IMR-90 (cell line): ENCODE data around the gene RARB. TPM values are rescaled to one million over a fixed set of nuclear protein-coding genes. Genes with fewer than 3 reads are reported as not detected.

Experiments used
- ATAC-seq: fragments of 200-7000 bp; cut with Tn5 transposase; 2 replicates; pipeline ENCODE4 v1.9.1; 2020; ENCODE audit warnings: low read depth, mild to moderate bottlenecking, moderate library complexity
- BruUV-seq: library from RNA; stranded (reverse); fragments of 400-500 nt; replicated peaks from 2 replicates; lab custom pipeline; 2021; lab: Mats Ljungman, UMichigan
- CTCF ChIA-PET: fragments of 300-600 bp; formaldehyde crosslinking; extraction: SDS; loops from one replicate; lab custom pipeline; 2021; ENCODE audit warnings: antibody characterized with exemption; lab: Yijun Ruan, JAX
- POLR2A ChIA-PET: fragments of 300-600 bp; sonication (Branson Sonifier 250); formaldehyde crosslinking; loops from one replicate; lab custom pipeline; 2022; ENCODE audit warnings: antibody characterized with exemption; ENCODE audit not compliant: unreplicated experiment; lab: Charles Lee
- DNase-seq: peaks from one replicate; pipeline ENCODE4 v3.0.0; 2013
- H2AFZ ChIP-seq: replicated peaks from 2 replicates; pipeline ENCODE3; 2013; ENCODE audit warnings: low read length, mild to moderate bottlenecking; ENCODE audit not compliant: poor library complexity
- H2AK5ac ChIP-seq: 2 replicates; pipeline ENCODE4 v1.6.1; 2013; ENCODE audit warnings: low read depth, low read length, inconsistent platforms
- H2AK9ac ChIP-seq: replicated peaks from 2 replicates; pipeline ENCODE3; 2013; ENCODE audit warnings: mild to moderate bottlenecking, low read depth, low read length, moderate library complexity; ENCODE audit not compliant: poor library complexity
- H2BK120ac ChIP-seq: 2 replicates; pipeline ENCODE4 v1.6.1; 2013; ENCODE audit warnings: low read depth, low read length, inconsistent platforms
- H2BK15ac ChIP-seq: 3 replicates; pipeline ENCODE4 v1.6.1; 2013; ENCODE audit warnings: low read depth, low read length, inconsistent platforms
- H2BK20ac ChIP-seq: 2 replicates; pipeline ENCODE4 v1.6.1; 2013; ENCODE audit warnings: low read depth, mild to moderate bottlenecking, inconsistent platforms, low read length, moderate library complexity
- H2BK5ac ChIP-seq: 2 replicates; pipeline ENCODE4 v1.6.1; 2013; ENCODE audit warnings: mild to moderate bottlenecking, low read depth, low read length, inconsistent platforms; ENCODE audit not compliant: poor library complexity, severe bottlenecking
- H3K14ac ChIP-seq: replicated peaks from 2 replicates; pipeline ENCODE4 v1.6.1; 2013; ENCODE audit warnings: low read depth, low read length, inconsistent platforms
- H3K18ac ChIP-seq: 2 replicates; pipeline ENCODE4 v1.6.1; 2013; ENCODE audit warnings: low read depth, low read length, control low read depth
- H3K23ac ChIP-seq: 2 replicates; pipeline ENCODE4 v1.6.1; 2013; ENCODE audit warnings: low read depth, low read length, inconsistent platforms
- H3K27ac ChIP-seq: 2 replicates; pipeline ENCODE4 v1.5.1; 2013; ENCODE audit warnings: mild to moderate bottlenecking, control low read depth, low read length; ENCODE audit not compliant: insufficient read depth
- H3K27me3 ChIP-seq: 2 replicates; pipeline ENCODE4 v1.6.1; 2013; ENCODE audit warnings: low read length; ENCODE audit not compliant: control insufficient read depth, insufficient read depth
- H3K36me3 ChIP-seq: 2 replicates; pipeline ENCODE4 v1.6.1; 2013; ENCODE audit warnings: low read length, mixed read lengths; ENCODE audit not compliant: control insufficient read depth, insufficient read depth
- H3K4ac ChIP-seq: 2 replicates; pipeline ENCODE4 v1.6.1; 2013; ENCODE audit warnings: low read depth, low read length, inconsistent platforms
- H3K4me1 ChIP-seq: 2 replicates; pipeline ENCODE4 v1.6.1; 2013; ENCODE audit warnings: low read length, mixed read lengths; ENCODE audit not compliant: control insufficient read depth, insufficient read depth
- H3K4me2 ChIP-seq: 2 replicates; pipeline ENCODE4 v1.6.1; 2013; ENCODE audit warnings: low read depth, mild to moderate bottlenecking, control low read depth, low read length, moderate library complexity
- H3K4me3 ChIP-seq: 2 replicates; pipeline ENCODE4 v1.5.1; 2013; ENCODE audit warnings: low read depth, mild to moderate bottlenecking, control low read depth, low read length, moderate library complexity; ENCODE audit not compliant: insufficient read depth
- H3K56ac ChIP-seq: 2 replicates; pipeline ENCODE4 v1.6.1; 2013; ENCODE audit warnings: low read length, inconsistent platforms; ENCODE audit not compliant: insufficient read depth; ENCODE audit errors: extremely low read depth
- H3K79me1 ChIP-seq, 2 experiments: 2 replicates each; pipeline ENCODE4 v1.6.1; 2013; ENCODE audit warnings: low read length in 2 of 2, inconsistent platforms in 1 of 2, low read depth in 1 of 2
- H3K9ac ChIP-seq: 2 replicates; pipeline ENCODE4 v1.6.1; 2013; ENCODE audit warnings: low read depth, low read length, control low read depth
- H3K9me1 ChIP-seq: 2 replicates; pipeline ENCODE4 v1.6.1; 2013; ENCODE audit warnings: low read length, inconsistent platforms; ENCODE audit not compliant: insufficient read depth
- H3K9me3 ChIP-seq: 2 replicates; pipeline ENCODE4 v1.6.1; 2013; ENCODE audit warnings: low read length; ENCODE audit not compliant: control insufficient read depth, insufficient read depth
- H4K20me1 ChIP-seq: 2 replicates; pipeline ENCODE4 v1.6.1; 2013; ENCODE audit warnings: low read length, inconsistent platforms; ENCODE audit not compliant: insufficient read depth
- H4K5ac ChIP-seq: 2 replicates; pipeline ENCODE4 v1.6.1; 2013; ENCODE audit warnings: mild to moderate bottlenecking, low read depth, low read length, control low read depth
- H4K8ac ChIP-seq, 2 experiments: 2 replicates each; pipeline ENCODE4 v1.6.1; 2013; ENCODE audit warnings: low read depth in 2 of 2, low read length in 2 of 2, control low read depth in 1 of 2, inconsistent platforms in 1 of 2
- H4K91ac ChIP-seq: 2 replicates; pipeline ENCODE4 v1.6.1; 2013; ENCODE audit warnings: low read depth, low read length, inconsistent platforms; ENCODE audit not compliant: insufficient read depth
- BHLHE40 ChIP-seq: fragments of 150-350 bp; IDR thresholded peaks from 2 replicates; pipeline ENCODE4 v1.6.1; 2016; ENCODE audit warnings: mild to moderate bottlenecking, low read depth, low read length
- CEBPB ChIP-seq: IDR thresholded peaks from 2 replicates; pipeline ENCODE4 v1.6.1; 2012; ENCODE audit warnings: low read depth, low read length, improper control_type of control experiment
- CHD1 ChIP-seq: IDR thresholded peaks from 2 replicates; pipeline ENCODE4 v1.6.1; 2012; ENCODE audit warnings: low read depth, low read length, improper control_type of control experiment
- FOS ChIP-seq: fragments of 150-350 bp; IDR thresholded peaks from 2 replicates; pipeline ENCODE4 v1.6.1; 2016; ENCODE audit warnings: low read depth, low read length
- MAFK ChIP-seq: IDR thresholded peaks from 2 replicates; pipeline ENCODE4 v1.6.1; 2012; ENCODE audit warnings: low read depth, low read length, improper control_type of control experiment
- MAZ ChIP-seq: IDR thresholded peaks from 2 replicates; pipeline ENCODE4 v1.6.1; 2012; ENCODE audit warnings: low read depth, mild to moderate bottlenecking, low read length, improper control_type of control experiment, moderate library complexity, borderline replicate concordance
- MXI1 ChIP-seq: IDR thresholded peaks from 2 replicates; pipeline ENCODE4 v1.6.1; 2012; ENCODE audit warnings: low read depth, mild to moderate bottlenecking, low read length, moderate library complexity, borderline replicate concordance
- NFE2L2 ChIP-seq: fragments of 150-350 bp; IDR thresholded peaks from 2 replicates; pipeline ENCODE4 v1.6.1; 2016; ENCODE audit warnings: low read depth, mild to moderate bottlenecking, low read length
- POLR2A ChIP-seq: IDR thresholded peaks from 2 replicates; pipeline ENCODE4 v1.6.1; 2012; ENCODE audit warnings: mild to moderate bottlenecking, low read depth, low read length
- RAD21 ChIP-seq: IDR thresholded peaks from 2 replicates; pipeline ENCODE4 v1.6.1; 2012; ENCODE audit warnings: low read length, improper control_type of control experiment
- RCOR1 ChIP-seq: IDR thresholded peaks from 2 replicates; pipeline ENCODE4 v1.6.1; 2012; ENCODE audit warnings: mild to moderate bottlenecking, low read length, improper control_type of control experiment; ENCODE audit not compliant: insufficient replicate concordance
- RFX5 ChIP-seq: IDR thresholded peaks from 2 replicates; pipeline ENCODE4 v1.8.0; 2012; ENCODE audit warnings: low read depth, mild to moderate bottlenecking, low read length, moderate library complexity
- SMC3 ChIP-seq: fragments of 150-350 bp; IDR thresholded peaks from 2 replicates; pipeline ENCODE4 v1.6.1; 2016; ENCODE audit warnings: low read depth, mild to moderate bottlenecking, antibody characterized with exemption, low read length, moderate library complexity
- WGBS, 2 experiments: methylation state at CpG; one replicate each; pipeline versions ENCODE4 v1.1.5 to v1.1.7; 2013; ENCODE audit warnings: missing lambda C conversion rate in 2 of 2; ENCODE audit not compliant: insufficient read length in 1 of 2; ENCODE audit errors: extremely low coverage in 2 of 2; 5-methylcytosine and 5-hydroxymethylcytosine counted together
- dilution Hi-C: fragments of 300-500 bp; cut with HindIII; formaldehyde crosslinking; loops from one replicate; pipeline ENCODE4 v1.14.3; 2018; ENCODE audit warnings: low sequenced_read_pairs; ENCODE audit not compliant: unreplicated experiment
- in situ Hi-C: fragments of 300-500 bp; cut with MboI; formaldehyde crosslinking; loops from 3 replicates; pipeline ENCODE4 v1.14.3; 2019; ENCODE audit warnings: low sequenced_read_pairs, inconsistent platforms, mixed read lengths
- intact Hi-C: fragments of 100-400 bp; cut with micrococcal nuclease; formaldehyde crosslinking; loops from 2 replicates; pipeline ENCODE4 v1.10.0; 2022
- polyA plus RNA-seq, 3 experiments: library from polyadenylated mRNA; depleted of rRNA; stranded (reverse); fragments of >200 nt; gene quantifications; 2 replicates each; pipeline ENCODE4 v1.2.3, GENCODE V29; 2012; ENCODE audit warnings: low replicate concordance in 1 of 3
- total RNA-seq: library from RNA; depleted of rRNA; stranded (reverse); fragments of >200 nt; gene quantifications from 2 replicates; pipeline ENCODE4 v1.2.3, GENCODE V29; 2012
- TF ChIP-seq, protein P1 (sequence below): conservative IDR thresholded peaks from 2 replicates; pipeline ENCODE4 v1.5.1; 2012; ENCODE audit warnings: mild to moderate bottlenecking, low read depth, low read length, improper control_type of control experiment
- TF ChIP-seq, protein P2 (sequence below): fragments of 150-350 bp; IDR thresholded peaks from 2 replicates; pipeline ENCODE4 v1.6.1; 2017; ENCODE audit warnings: mild to moderate bottlenecking, antibody characterized with exemption, low read length, low read depth
- TF ChIP-seq, protein P3 (sequence below): fragments of 150-350 bp; IDR thresholded peaks from 2 replicates; pipeline ENCODE4 v1.6.1; 2016; ENCODE audit warnings: low read depth, mild to moderate bottlenecking, low read length, moderate library complexity, borderline replicate concordance

RARB gene
- total and polyA plus RNA-seq, 2 of the 4 experiments (the other 2 are of a cell fraction): 0.53 to 1.4 TPM

DNA sequence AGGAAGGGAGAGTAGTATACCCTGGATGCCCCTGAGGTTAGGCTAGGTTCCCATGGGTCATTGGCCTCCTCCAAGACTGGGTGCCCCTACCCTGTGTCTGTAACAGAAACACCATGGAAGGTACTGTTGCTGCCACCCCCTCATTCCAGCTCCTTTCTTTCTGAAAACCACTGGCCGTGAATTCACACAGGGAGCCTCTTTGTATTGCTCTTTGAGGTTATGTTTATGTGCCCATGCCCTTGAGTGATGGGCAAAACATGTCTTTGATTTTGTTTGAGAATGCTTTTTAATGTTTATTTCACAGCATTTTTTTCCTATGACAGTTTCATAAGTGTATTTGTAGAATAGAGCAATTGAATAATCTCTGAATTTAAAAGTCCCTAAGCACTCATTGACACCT lies 79.7 kb downstream of the RARB start:
- dilution Hi-C loops (no loop called here), in situ Hi-C loops (no loop called here), intact Hi-C loops (no loop called here)
- no TSS peak for BruUV-seq
- Histone ChIP-seq H4K5ac (no peak overlapping the region), H2AK5ac (no peak overlapping the region), H3K36me3 (no peaks in the 10 kb centered on the region), H3K9me3 (no peaks in the 10 kb centered on the region), H4K91ac (no peak overlapping the region), H3K4me3 (no peak overlapping the region), H3K14ac (no peak overlapping the region), H3K18ac (no peak overlapping the region), H3K27me3 (no peaks in the 10 kb centered on the region), H3K56ac (no peak overlapping the region), H2BK15ac (no peak overlapping the region), H2BK5ac (no peak overlapping the region), H3K9me1 (no peaks in the 10 kb centered on the region), H3K4me2 (no peak overlapping the region), H2BK120ac (no peak overlapping the region), H3K79me1 (no peaks in the 10 kb centered on the region), H3K9ac (no peak overlapping the region), H3K27ac (no peak overlapping the region), H4K20me1 (no peaks in the 10 kb centered on the region), H4K8ac (no peak overlapping the region), H3K23ac (no peak overlapping the region), H2AFZ (no peak overlapping the region), H3K4ac (no peak overlapping the region), H2BK20ac (no peak overlapping the region), H2AK9ac (no peak overlapping the region), H3K4me1 (no peaks in the 10 kb centered on the region)
- ATAC-seq (no peak), DNase-seq (no peak)
- WGBS, 2 experiments: no CpG with 5 or more reads among the region's 1 CpG
- ChIA-PET POLR2A (no interaction called here), CTCF (no interaction called here)
- no peak for TF ChIP-seq BHLHE40
- TF ChIP-seq FOS: no peak
- TF ChIP-seq, protein P1, sequence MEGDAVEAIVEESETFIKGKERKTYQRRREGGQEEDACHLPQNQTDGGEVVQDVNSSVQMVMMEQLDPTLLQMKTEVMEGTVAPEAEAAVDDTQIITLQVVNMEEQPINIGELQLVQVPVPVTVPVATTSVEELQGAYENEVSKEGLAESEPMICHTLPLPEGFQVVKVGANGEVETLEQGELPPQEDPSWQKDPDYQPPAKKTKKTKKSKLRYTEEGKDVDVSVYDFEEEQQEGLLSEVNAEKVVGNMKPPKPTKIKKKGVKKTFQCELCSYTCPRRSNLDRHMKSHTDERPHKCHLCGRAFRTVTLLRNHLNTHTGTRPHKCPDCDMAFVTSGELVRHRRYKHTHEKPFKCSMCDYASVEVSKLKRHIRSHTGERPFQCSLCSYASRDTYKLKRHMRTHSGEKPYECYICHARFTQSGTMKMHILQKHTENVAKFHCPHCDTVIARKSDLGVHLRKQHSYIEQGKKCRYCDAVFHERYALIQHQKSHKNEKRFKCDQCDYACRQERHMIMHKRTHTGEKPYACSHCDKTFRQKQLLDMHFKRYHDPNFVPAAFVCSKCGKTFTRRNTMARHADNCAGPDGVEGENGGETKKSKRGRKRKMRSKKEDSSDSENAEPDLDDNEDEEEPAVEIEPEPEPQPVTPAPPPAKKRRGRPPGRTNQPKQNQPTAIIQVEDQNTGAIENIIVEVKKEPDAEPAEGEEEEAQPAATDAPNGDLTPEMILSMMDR: no peak
- TF ChIP-seq RFX5: no peak
- no peak for TF ChIP-seq MXI1
- TF ChIP-seq POLR2A: no peak
- TF ChIP-seq RCOR1: no peak
- TF ChIP-seq SMC3: no peak
- TF ChIP-seq, protein P2, sequence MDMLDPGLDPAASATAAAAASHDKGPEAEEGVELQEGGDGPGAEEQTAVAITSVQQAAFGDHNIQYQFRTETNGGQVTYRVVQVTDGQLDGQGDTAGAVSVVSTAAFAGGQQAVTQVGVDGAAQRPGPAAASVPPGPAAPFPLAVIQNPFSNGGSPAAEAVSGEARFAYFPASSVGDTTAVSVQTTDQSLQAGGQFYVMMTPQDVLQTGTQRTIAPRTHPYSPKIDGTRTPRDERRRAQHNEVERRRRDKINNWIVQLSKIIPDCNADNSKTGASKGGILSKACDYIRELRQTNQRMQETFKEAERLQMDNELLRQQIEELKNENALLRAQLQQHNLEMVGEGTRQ: no peak
- TF ChIP-seq MAFK: no peak
- TF ChIP-seq CHD1: no peak
- TF ChIP-seq RAD21: no peak
- TF ChIP-seq, protein P3, sequence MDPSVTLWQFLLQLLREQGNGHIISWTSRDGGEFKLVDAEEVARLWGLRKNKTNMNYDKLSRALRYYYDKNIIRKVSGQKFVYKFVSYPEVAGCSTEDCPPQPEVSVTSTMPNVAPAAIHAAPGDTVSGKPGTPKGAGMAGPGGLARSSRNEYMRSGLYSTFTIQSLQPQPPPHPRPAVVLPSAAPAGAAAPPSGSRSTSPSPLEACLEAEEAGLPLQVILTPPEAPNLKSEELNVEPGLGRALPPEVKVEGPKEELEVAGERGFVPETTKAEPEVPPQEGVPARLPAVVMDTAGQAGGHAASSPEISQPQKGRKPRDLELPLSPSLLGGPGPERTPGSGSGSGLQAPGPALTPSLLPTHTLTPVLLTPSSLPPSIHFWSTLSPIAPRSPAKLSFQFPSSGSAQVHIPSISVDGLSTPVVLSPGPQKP: no peak
- no peak for TF ChIP-seq NFE2L2
- no peak for TF ChIP-seq CEBPB
- no peak for TF ChIP-seq MAZ
